GM19025 (cell line): ENCODE measurements around the gene KCNK1.
A peak's percentile ranks its signal among the peaks of the same experiment; 100 is the strongest.

Experiments used
- ATAC-seq: cut with Tn5 transposase; IDR thresholded peaks from one replicate; pipeline ENCODE4 v1.9.1; 2021; ENCODE audit warnings: mild to moderate bottlenecking, low read depth, moderate library complexity; ENCODE audit not compliant: unreplicated experiment

The KCNK1 gene

GRCh38 chr1:233613252-233614172 lies at the start of gene KCNK1:
Gene KCNK1, plus strand, starts transcription at chr1:233614106. Its CDS starts 66 bp downstream, at chr1:233614172.
- ATAC-seq = no peak

- no peak for ATAC-seq
Observed at GRCh38 chr1:233565313-233565712, 48.6 kb upstream of the KCNK1 start.

- ATAC-seq = no peak
Observed at GRCh38 chr1:233566886-233567285, 47.0 kb upstream of the KCNK1 start.

GRCh38 chr1:233569636-233570035 lies 44.3 kb upstream of the KCNK1 start:
- no peak for ATAC-seq

GRCh38 chr1:233570216-233570615 lies 43.7 kb upstream of the KCNK1 start:
- no peak for ATAC-seq

- no peak for ATAC-seq
Observed at GRCh38 chr1:233570706-233571105, 43.2 kb upstream of the KCNK1 start.

- ATAC-seq = no peak
Observed at GRCh38 chr1:233572896-233573295, 41.0 kb upstream of the KCNK1 start.

GRCh38 chr1:233575450-233575849 lies 38.5 kb upstream of the KCNK1 start:
- ATAC-seq = no peak

GRCh38 chr1:233582439-233582838 lies 31.5 kb upstream of the KCNK1 start:
- no peak for ATAC-seq

- ATAC-seq = no peak
Observed at GRCh38 chr1:233584376-233584775, 29.5 kb upstream of the KCNK1 start.

- ATAC-seq = no peak
Observed at GRCh38 chr1:233584931-233585330, 29.0 kb upstream of the KCNK1 start.

GRCh38 chr1:233586301-233586700 lies 27.6 kb upstream of the KCNK1 start:
- no peak for ATAC-seq

- ATAC-seq = no peak
Observed at GRCh38 chr1:233587196-233587595, 26.7 kb upstream of the KCNK1 start.

- ATAC-seq = no peak
Observed at GRCh38 chr1:233587958-233588799, 25.7 kb upstream of the KCNK1 start.

GRCh38 chr1:233597489-233597901 lies 16.4 kb upstream of the KCNK1 start:
- ATAC-seq = no peak

- peak; percentile 78 for ATAC-seq
Observed at GRCh38 chr1:233598891-233599541, 14.9 kb upstream of the KCNK1 start.

GRCh38 chr1:233599542-233600073 lies 14.3 kb upstream of the KCNK1 start:
- ATAC-seq = no peak

- no peak for ATAC-seq
Observed at GRCh38 chr1:233600488-233600887, 13.4 kb upstream of the KCNK1 start.

GRCh38 chr1:233603478-233603877 lies 10.4 kb upstream of the KCNK1 start:
- no peak for ATAC-seq

GRCh38 chr1:233605205-233605604 lies 8.7 kb upstream of the KCNK1 start:
- no peak for ATAC-seq

- peak; percentile 27 for ATAC-seq
Observed at GRCh38 chr1:233606813-233607212, 7.1 kb upstream of the KCNK1 start.
